ENCODE data around the gene MACROD2. TPM values are rescaled to one million over a fixed set of nuclear protein-coding genes. Genes with fewer than 3 reads are reported as not detected.

MACROD2 gene
- total RNA-seq, 4 donors from 2014 or later, result 12.6 to 60.3 (median 18.9) TPM

DNA sequence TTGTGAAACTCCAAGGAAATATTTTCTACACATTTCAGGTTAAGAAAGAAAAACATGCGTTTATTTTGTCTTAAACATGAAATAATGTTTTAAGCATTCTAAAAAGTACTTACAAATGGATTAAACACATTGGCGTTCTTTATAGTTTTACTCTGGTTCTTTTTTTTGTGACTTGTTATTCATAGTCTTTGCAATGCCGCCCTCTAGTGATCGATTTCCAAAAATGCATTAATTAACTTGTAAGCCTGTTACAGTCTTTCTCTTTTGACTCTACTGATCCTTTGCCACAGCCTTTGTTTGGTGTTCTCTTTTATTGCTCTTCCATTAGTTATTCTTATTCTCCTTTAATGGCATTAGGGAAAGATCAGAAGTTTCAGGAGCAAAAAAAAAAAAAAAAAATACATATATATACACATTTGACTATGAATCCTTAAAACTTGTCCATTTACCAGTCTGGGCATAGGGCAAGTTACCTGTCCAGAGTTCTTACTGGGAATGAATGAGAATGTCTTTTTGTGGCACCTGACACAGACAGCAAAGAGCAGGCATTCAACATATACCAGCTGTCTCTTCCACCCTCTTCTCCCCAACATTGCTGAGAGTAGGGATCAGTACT is 59.9 kb downstream of the MACROD2 start:
- Histone ChIP-seq H3K4me1 (no peaks in the 10 kb centered on the region), H3K27me3 (no peaks in the 10 kb centered on the region), H3K27ac (no peak overlapping the region), H3K9me3 (no peaks in the 10 kb centered on the region), H3K4me3 (no peak overlapping the region), H3K36me3 (no peaks in the 10 kb centered on the region)
- no peak for DNase-seq (ENCODE audit: low spot score in 2 of 2)
- under 1% methylated on average over 4 of the region's 4 CpGs for WGBS
- TF ChIP-seq POLR2AphosphoS5 (IDR thresholded peaks at IDR 0.05) (no peak), POLR2A (IDR thresholded peaks at IDR 0.05) (no peak), CTCF (IDR thresholded peaks at IDR 0.05) (peak; percentile 24 to 42), EP300 (IDR thresholded peaks at IDR 0.05) (no peak)

GRCh38 chr20:14062171-14062570 is 66.9 kb downstream of the MACROD2 start:
- no peak for TF ChIP-seq POLR2AphosphoS5 (IDR thresholded peaks at IDR 0.05)
- no peak for TF ChIP-seq EP300 (IDR thresholded peaks at IDR 0.05)
- TF ChIP-seq POLR2A (IDR thresholded peaks at IDR 0.05), result no peak
- no peak for TF ChIP-seq CTCF (IDR thresholded peaks at IDR 0.05)
- Histone ChIP-seq H3K36me3 (no peaks in the 10 kb centered on the region), H3K27ac (no peak overlapping the region), H3K4me1 (no peaks in the 10 kb centered on the region), H3K4me3 (no peak overlapping the region), H3K9me3 (no peaks in the 10 kb centered on the region), H3K27me3 (no peaks in the 10 kb centered on the region)
- WGBS, result 88% methylated on average over 2 of the region's 2 CpGs
- DNase-seq (ENCODE audit: low spot score in 2 of 2), result no peak

DNA sequence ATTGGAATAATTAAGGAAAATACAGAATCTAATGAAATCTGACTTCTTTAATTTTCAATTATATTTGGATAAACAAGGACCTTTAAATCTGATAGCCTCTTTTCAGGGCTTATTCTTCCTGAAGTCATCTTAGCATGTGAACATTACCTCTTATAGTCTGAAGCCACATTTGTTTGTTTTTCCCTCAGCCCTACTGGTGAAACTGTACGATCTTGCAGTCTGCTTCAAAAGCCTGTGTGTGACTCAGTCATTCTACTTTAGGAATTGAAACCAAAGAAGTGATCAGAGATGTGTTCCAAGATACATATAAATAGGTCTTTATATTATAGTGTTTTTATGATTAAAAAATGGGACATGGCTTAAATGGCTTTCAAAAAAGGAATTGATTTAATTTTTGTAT is 67.5 kb downstream of the MACROD2 start:
- no peak for DNase-seq (ENCODE audit: low spot score in 2 of 2)
- WGBS, result 76% methylated on average over 1 of the region's 1 CpG
- H3K4me3 ChIP-seq, result no peak overlapping the region
- H3K4me1 ChIP-seq, result no peaks in the 10 kb centered on the region
- TF ChIP-seq POLR2AphosphoS5 (IDR thresholded peaks at IDR 0.05) (no peak), CTCF (IDR thresholded peaks at IDR 0.05) (no peak), EP300 (IDR thresholded peaks at IDR 0.05) (no peak), POLR2A (IDR thresholded peaks at IDR 0.05) (no peak)
- no peak overlapping the region for H3K27ac ChIP-seq
- no peaks in the 10 kb centered on the region for H3K9me3 ChIP-seq
- H3K36me3 ChIP-seq, result no peaks in the 10 kb centered on the region
- no peaks in the 10 kb centered on the region for H3K27me3 ChIP-seq

DNA sequence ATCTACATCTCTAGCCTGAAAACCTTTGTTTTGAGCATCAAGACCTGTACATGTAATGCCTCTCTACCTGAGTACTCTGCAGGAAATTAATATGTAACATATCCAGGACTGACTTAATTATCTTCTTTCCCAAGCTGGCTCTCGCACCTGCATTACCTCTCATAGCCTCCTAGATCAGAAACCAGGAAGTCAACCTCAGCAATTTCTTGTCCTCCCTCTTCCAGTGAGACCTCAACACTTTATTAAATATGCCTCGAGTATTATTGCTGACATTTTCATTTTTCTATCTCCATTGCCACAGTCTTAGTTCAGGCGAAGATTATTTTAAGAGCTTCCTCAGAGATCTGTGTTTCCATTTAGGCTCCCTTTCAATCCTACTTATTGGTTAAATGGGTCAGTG is 69.0 kb downstream of the MACROD2 start:
- Histone ChIP-seq H3K36me3 (no peaks in the 10 kb centered on the region), H3K27me3 (no peaks in the 10 kb centered on the region), H3K4me3 (no peak overlapping the region), H3K9me3 (no peaks in the 10 kb centered on the region), H3K4me1 (no peaks in the 10 kb centered on the region), H3K27ac (no peak overlapping the region)
- no peak for DNase-seq (ENCODE audit: low spot score in 2 of 2)
- WGBS, result 68% methylated on average over 3 of the region's 3 CpGs
- TF ChIP-seq POLR2A (IDR thresholded peaks at IDR 0.05), result no peak
- TF ChIP-seq EP300 (IDR thresholded peaks at IDR 0.05), result no peak
- TF ChIP-seq POLR2AphosphoS5 (IDR thresholded peaks at IDR 0.05), result no peak
- TF ChIP-seq CTCF (IDR thresholded peaks at IDR 0.05), result no peak

DNA sequence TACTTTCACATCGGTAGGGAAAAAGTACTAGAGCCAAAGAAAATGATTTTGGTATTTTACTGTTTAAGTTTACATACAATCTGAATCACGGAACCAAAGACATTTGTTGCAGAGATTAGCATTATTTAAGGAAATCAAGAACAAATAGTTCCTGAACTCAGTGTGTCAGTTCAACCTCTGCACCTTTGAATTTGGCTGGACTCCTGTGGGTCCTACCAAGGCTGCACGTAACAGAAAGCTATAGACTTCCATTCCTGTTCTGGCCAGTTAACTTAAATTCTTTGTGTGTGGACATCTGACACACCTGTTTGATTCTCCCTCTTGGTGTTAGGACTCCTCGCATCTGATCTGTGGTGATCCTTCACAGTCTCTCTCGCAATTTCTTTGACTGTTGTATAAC is 69.6 kb downstream of the MACROD2 start:
- H3K4me1 ChIP-seq, result no peaks in the 10 kb centered on the region
- no peak for TF ChIP-seq POLR2AphosphoS5 (IDR thresholded peaks at IDR 0.05)
- TF ChIP-seq POLR2A (IDR thresholded peaks at IDR 0.05), result no peak
- no peak for TF ChIP-seq CTCF (IDR thresholded peaks at IDR 0.05)
- no peak for TF ChIP-seq EP300 (IDR thresholded peaks at IDR 0.05)
- H3K27me3 ChIP-seq, result no peaks in the 10 kb centered on the region
- no peak overlapping the region for H3K4me3 ChIP-seq
- WGBS, result 87% methylated on average over 5 of the region's 5 CpGs
- DNase-seq (ENCODE audit: low spot score in 2 of 2), result no peak
- H3K36me3 ChIP-seq, result no peaks in the 10 kb centered on the region
- H3K9me3 ChIP-seq, result no peaks in the 10 kb centered on the region
- H3K27ac ChIP-seq, result no peak overlapping the region

Data from suprapubic skin (tissue), 4 donors.